Kidney tubule cell (primary cell): ENCODE results near the gene ADCY10.
"Not testable (repeated sequence)": the region's sequence is repeated elsewhere in the genome, so short reads cannot be mapped to it uniquely, and the experiment has no call there.

ENCODE experiments used
- DNase-seq: peaks from one replicate; pipeline ENCODE4 v3.0.0-alpha.2; 2018; ENCODE audit warnings: low spot score

The ADCY10 gene

DNA sequence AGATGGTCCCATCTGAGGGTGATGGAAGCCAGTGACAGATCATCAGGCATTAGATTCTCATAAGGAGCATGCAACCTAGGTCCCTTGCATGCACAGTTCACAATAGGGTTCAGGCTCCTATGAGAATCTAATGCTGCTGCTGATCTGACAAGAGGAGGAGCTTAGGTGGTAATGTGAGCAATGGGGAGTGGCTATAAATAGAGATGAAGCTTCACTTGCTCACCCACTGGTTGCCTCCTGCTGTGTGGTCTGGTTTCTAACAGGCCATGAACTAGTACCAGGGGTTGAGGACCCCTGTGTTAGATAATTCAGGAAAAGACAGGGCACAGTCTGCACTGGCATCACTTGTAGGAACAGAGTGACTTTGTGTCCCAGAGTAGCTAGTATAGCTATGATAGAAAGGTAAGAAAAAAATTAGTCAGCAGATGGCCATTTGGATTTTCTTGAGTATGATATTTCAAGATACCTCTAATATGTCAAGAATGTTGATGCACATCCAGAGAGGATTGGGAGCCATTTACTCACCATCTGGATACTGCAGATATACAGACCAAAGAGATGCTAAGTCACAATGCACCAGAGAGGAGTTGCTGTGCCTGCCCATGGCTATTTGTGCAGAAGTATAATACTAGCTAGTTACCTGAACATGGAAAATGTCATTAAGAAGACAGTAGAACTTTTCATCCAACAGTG is 53.6 kb downstream of the ADCY10 start:
- DNase-seq = no peak

- DNase-seq = no peak
Observed at GRCh38 chr1:167856711-167857418, 57.1 kb downstream of the ADCY10 start.

GRCh38 chr1:167854184-167854583 is 59.8 kb downstream of the ADCY10 start:
- DNase-seq = no peak

DNA sequence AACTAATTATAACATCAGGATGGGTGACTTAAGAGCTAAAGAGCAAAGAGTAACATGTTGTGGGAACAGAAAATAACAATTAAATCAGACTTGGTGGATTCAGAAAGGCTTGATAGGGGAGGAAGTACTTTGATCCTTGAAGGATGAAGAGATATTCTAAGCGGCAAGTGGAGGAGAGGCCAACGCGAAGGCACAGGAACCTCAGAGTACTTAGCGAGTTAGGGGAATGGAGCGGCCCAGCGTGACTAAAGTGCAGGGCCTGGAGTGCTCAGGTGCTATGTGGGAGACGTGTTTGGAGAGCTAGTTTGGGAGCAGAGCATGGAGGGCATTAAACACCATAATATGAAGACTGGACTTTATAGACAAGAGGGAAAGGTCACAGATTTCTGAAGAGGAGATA is 64.3 kb downstream of the ADCY10 start:
- no peak for DNase-seq

GRCh38 chr1:167842872-167843271 is 71.1 kb downstream of the ADCY10 start:
- DNase-seq = no peak

DNA sequence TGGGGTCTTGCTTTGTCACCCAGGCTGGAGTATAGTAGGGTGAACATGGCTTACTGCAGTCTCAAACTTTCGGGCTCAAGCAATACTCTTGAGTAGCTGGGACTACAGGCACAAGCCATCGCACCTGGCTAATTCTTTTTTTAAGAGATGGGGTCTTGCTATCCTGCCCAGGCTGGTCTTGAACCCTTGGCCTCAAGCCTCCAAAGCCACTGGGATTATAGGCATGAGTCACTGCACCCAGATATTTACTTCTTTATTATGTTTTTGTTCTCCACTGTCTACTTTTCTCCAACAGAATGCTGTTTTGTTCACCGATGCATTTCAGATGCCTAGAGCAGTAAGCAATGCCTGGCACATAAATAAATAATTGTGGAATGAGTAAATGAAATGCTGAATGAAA is 72.4 kb downstream of the ADCY10 start:
- DNase-seq = no peak

DNA sequence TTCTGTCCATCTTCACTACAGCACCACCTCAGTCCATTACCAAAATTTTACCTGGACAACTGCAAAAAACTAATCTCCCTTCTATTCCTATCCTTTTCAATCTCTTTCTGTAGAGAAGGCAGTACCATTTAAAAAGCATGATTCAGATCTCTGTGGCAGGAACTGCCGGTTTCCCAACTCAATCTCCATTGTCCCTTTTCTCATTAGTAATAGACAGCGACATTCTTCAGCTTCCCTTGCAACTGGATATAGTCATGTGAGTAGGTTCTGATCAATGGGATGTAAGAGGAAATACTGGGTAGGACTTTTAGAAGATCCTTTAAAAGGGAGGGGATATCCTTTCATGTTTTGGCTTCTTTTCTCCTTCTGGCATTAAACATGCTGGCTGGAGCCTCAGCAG is 74.9 kb downstream of the ADCY10 start:
- no peak for DNase-seq

DNA sequence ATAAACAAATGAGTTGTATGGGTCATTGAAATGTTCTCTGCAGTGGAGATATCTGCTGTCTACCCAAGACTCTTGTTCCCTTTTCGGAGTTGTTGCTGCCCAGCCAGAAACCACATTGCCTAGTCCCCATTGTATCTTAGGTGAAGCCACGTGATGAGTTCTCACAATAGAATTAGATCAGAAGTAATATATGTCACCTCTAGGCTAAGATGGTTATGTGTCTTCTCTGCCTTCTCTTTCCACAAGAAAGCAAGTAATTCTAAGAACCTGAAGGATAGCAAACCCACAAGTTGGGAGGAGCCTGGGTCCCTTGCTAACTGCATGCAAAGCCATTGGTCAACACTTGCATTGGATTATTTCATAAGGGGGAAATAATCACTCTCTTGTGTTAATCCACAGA is 76.6 kb downstream of the ADCY10 start:
- DNase-seq = no peak

DNA sequence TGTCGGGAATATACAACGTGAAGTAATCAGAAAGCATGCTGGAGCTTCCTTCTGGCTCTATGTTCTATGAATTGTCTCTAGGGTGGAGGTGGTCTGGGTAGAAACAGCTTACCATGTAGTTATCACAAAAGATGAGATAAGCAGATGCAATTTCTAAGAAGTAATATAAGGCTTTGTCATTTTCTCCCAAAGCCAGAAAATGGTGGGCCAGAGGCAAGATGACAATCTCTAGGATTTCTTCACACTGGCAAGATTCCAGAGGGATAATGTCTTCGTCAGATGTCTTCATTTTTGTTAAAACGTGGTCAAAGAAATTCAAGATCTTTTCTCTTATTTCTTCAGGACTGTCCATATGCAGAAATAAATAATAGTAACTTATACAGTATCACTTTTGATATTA is 77.7 kb downstream of the ADCY10 start:
- no peak for DNase-seq

GRCh38 chr1:167833904-167834303 is 80.0 kb downstream of the ADCY10 start:
- DNase-seq = no peak

GRCh38 chr1:167832693-167833092 is 81.2 kb downstream of the ADCY10 start:
- DNase-seq = no peak

DNA sequence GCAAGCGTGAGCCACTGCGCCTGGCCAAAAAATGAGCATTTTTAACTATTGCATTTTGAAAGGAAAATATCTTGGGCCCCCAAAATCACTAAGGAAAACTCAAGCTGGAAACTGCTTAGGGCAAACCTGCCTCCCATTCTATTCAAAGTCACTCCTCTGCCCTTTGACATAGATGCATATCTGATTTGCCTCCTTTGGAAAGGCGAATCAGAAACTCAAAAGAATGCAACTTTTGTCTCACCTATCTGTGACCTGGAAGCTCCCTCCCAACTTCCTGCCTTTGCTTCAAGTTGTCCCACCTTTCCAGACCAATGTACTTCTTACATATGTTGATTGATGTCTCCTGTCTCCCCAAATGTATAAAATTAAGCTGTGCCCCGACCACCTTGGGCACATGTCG is 83.3 kb downstream of the ADCY10 start:
- not testable (repeated sequence) for DNase-seq

- no peak for DNase-seq
Observed at GRCh38 chr1:167829868-167830267, 84.1 kb downstream of the ADCY10 start.

GRCh38 chr1:167826127-167826526 is 87.8 kb downstream of the ADCY10 start:
- no peak for DNase-seq

- DNase-seq = no peak
Observed at GRCh38 chr1:167825419-167826079, 88.4 kb downstream of the ADCY10 start.

DNA sequence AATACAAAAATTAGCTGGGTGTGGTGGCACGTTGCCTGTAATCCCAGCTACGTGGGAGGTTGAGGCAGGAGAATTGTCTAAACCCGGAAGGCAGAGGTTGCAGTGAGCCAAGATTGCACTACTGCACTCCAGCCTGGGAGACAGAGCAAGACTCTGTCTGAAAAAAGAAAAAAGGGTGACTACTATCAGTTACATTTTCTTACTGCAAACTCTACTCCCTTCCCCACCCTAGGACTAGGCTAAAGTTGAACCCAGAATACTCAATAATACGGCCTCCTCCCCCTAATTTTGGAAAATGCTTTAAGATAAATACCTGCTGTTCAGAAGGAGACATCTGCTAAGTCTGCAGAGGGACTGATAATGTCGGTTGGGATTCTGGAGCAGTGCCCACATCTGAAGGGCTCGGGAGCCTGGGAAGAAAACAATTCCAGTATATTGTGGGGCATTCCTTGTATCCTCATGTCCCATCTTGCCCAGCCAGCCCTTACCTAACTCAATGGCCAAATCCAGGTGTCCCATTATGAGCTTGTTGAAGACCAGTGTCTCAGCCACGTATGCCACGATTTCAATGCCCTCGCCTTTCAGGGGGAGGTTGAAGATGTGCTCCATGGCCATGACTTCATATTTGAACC is 89.7 kb downstream of the ADCY10 start:
- no peak for DNase-seq

- peak; percentile 35 for DNase-seq
Observed at GRCh38 chr1:167821969-167822685, 91.8 kb downstream of the ADCY10 start.

DNA sequence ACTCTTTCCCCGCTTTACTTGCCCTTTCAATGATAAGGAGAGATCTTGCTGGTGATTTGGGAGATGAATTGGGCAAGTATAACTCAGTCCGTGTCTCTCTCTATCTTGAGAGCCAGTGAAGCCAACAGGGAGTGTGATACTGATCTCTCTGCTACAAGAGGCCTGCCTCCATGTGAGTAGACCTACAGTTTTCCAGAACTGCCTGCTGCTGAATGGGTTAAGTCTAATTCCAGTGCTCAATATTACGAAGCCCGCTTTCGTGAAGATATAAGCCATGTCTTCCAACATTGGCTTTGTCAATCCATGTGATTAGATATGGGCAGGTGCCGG is 92.6 kb downstream of the ADCY10 start:
- no peak for DNase-seq

DNA sequence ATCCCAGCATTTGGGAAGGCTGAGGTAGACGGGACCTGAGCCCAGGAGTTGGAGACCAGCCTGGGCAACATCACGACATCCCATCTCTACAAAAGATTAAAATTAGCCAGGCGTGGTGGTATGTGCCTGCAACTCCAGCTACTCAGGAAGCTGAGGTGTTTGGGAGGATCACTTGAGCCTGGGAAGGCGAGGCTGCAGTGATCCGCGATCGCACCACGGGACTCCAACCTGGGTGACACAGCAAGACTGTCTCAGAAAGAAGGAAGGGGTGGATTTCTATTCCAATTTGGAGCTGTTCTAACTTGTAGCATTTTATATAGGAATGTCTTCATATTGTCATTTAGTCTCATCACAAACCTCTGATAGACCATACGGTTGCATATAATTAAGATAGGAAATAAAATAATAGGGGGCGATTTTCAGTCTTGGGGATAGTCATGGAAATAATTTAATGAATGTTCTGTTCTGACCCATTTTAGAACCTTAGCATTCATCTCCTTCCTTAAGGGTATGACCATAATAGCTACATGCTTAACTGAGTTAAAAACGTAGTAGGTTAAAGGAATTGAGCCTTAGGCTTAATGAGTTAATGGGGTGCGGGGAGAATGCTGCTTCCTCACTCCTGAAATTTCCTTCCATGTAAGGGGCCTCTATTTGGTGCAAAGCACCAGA is 93.1 kb downstream of the ADCY10 start:
- peak; percentile 87 for DNase-seq

- DNase-seq = peak; percentile 98
Observed at GRCh38 chr1:167819849-167820683, 93.9 kb downstream of the ADCY10 start.

DNA sequence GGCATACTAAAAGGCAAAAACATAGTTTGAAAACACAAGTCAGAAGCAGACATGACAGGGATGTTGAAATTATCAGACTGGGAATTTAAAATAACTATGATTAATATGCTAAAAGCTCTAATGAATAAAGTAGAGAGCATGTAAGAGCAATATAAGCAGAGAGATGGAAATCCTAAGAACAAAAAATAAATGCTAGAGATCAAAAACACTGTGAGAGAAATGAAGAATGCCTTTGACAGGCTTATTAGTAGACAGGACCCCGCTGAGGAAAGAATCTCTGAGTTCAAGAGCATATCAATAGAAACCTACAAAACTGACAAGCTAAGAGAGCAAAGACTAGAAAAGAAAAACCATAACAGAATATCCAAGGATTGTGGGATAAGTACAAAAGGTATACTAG is 98.3 kb downstream of the ADCY10 start:
- no peak for DNase-seq
